GM21528 (cell line): Measurements from ENCODE around the gene STN1.

Experiments used
- ATAC-seq: cut with Tn5 transposase; IDR thresholded peaks from one replicate; pipeline ENCODE4 v1.9.1; 2021; ENCODE audit warnings: mild to moderate bottlenecking, moderate library complexity; ENCODE audit not compliant: unreplicated experiment, low FRiP score

STN1 gene

GRCh38 chr10:103930449-103930848 lies 12.5 kb upstream of the STN1 start:
- no peak for ATAC-seq

- no peak for ATAC-seq
Observed at GRCh38 chr10:103929381-103929921, 11.5 kb upstream of the STN1 start.

GRCh38 chr10:103928784-103929183 lies 10.8 kb upstream of the STN1 start:
- ATAC-seq: no peak

- no peak for ATAC-seq
Observed at GRCh38 chr10:103926722-103927319, 8.8 kb upstream of the STN1 start.

GRCh38 chr10:103925591-103925990 lies 7.6 kb upstream of the STN1 start:
- ATAC-seq: no peak

- ATAC-seq: no peak
Observed at GRCh38 chr10:103923502-103923901, 5.5 kb upstream of the STN1 start.

- ATAC-seq: no peak
Observed at GRCh38 chr10:103922659-103923058, 4.7 kb upstream of the STN1 start.

- no peak for ATAC-seq
Observed at GRCh38 chr10:103921750-103922195, 3.8 kb upstream of the STN1 start.

GRCh38 chr10:103921248-103921647 lies 3.3 kb upstream of the STN1 start:
- ATAC-seq: no peak

- ATAC-seq: no peak
Observed at GRCh38 chr10:103919648-103920025, 1.7 kb upstream of the STN1 start.

GRCh38 chr10:103917302-103918052 lies 507 bp downstream of the STN1 start:
- ATAC-seq: peak; percentile 15

- no peak for ATAC-seq
Observed at GRCh38 chr10:103916876-103917275, 1.1 kb downstream of the STN1 start.

- ATAC-seq: no peak
Observed at GRCh38 chr10:103916254-103916653, 1.7 kb downstream of the STN1 start.

GRCh38 chr10:103915796-103916195 lies 2.2 kb downstream of the STN1 start:
- ATAC-seq: no peak

GRCh38 chr10:103912759-103913158 lies 5.2 kb downstream of the STN1 start:
- no peak for ATAC-seq

GRCh38 chr10:103911021-103911459 lies 6.9 kb downstream of the STN1 start:
- no peak for ATAC-seq

GRCh38 chr10:103910442-103911012 lies 7.5 kb downstream of the STN1 start:
- no peak for ATAC-seq

- ATAC-seq: no peak
Observed at GRCh38 chr10:103905441-103905840, 12.5 kb downstream of the STN1 start.

- no peak for ATAC-seq
Observed at GRCh38 chr10:103901299-103901698, 16.7 kb downstream of the STN1 start.

GRCh38 chr10:103899312-103899711 lies 18.7 kb downstream of the STN1 start:
- no peak for ATAC-seq

GRCh38 chr10:103897241-103897774 lies 20.7 kb downstream of the STN1 start:
- ATAC-seq: no peak
